Tibial artery (tissue), 4 donors: ENCODE data around the gene DMXL1.
"Not testable (repeated sequence)": the region's sequence is repeated elsewhere in the genome, so short reads cannot be mapped to it uniquely, and the experiment has no call there.

Source experiments
- DNase-seq, 2 donors: peaks; one replicate each; pipeline ENCODE4 v3.0.0-alpha.2; 2019
- H3K27ac ChIP-seq, 2 donors: fragments of 200-600 bp; sonication (generic) in 1 of 2; 1 replicate in 1 of 2; 2 replicates in 1 of 2; pipeline ENCODE4 v1.5.1; 2018 to 2019; ENCODE audit warnings: mild to moderate bottlenecking in 1 of 2
- H3K27me3 ChIP-seq, 2 donors: fragments of 200-600 bp; sonication (generic) in 1 of 2; one replicate each; pipeline versions ENCODE4 v1.5.1 to v1.6.0; 2016 to 2019
- H3K36me3 ChIP-seq, 3 donors: fragments of 200-600 bp; sonication (generic) in 2 of 3; one replicate each; pipeline ENCODE4 v1.5.1; 2016 to 2019; ENCODE audit warnings: mild to moderate bottlenecking in 2 of 3
- H3K4me1 ChIP-seq, 4 donors: fragments of 200-600 bp; sonication (generic) in 2 of 4; 1 replicate in 3 of 4; 2 replicates in 1 of 4; pipeline ENCODE4 v1.5.1; 2016 to 2019
- H3K4me3 ChIP-seq, 2 donors: fragments of 200-600 bp; sonication (generic) in 1 of 2; 1 replicate in 1 of 2; 2 replicates in 1 of 2; pipeline ENCODE4 v1.5.1; 2018 to 2019; ENCODE audit warnings: mild to moderate bottlenecking in 2 of 2
- H3K9me3 ChIP-seq, 3 donors: fragments of 200-600 bp; sonication (generic) in 1 of 3; one replicate each; pipeline ENCODE4 v1.5.1; 2016 to 2019
- CTCF ChIP-seq, 2 experiments: fragments of 200-600 bp in 1 of 2; fragments of 450-650 bp in 1 of 2; IDR thresholded peaks; one replicate each; pipeline ENCODE4 v1.5.1; 2017 to 2019; ENCODE audit warnings: antibody characterized with exemption in 2 of 2, mild to moderate bottlenecking in 1 of 2, moderate library complexity in 1 of 2
- intact Hi-C: fragments of 100-400 bp; cut with DNase I; formaldehyde crosslinking; loops from one replicate; pipeline ENCODE4 v1.15.0; 2023; ENCODE audit warnings: low total_unique reads

The DMXL1 gene

GRCh38 chr5:119070578-119070827 is 384 bp upstream of the DMXL1 start:
- intact Hi-C loops: loop anchor here (5.0 to 10.0 kb wide), 3 partner anchors 86 to 344 kb away; partner anchors contain the start of gene DTWD2
- Histone ChIP-seq H3K9me3 (no peaks in the 10 kb centered on the region), H3K27me3 (no peaks in the 10 kb centered on the region), H3K4me3 (peak overlapping the region; percentile 83 to 98), H3K27ac (peak overlapping the region; percentile 97 to 99), H3K4me1 (peaks cover 0 to 44% (median 15%) of the 10 kb centered on the region in 4 donors), H3K36me3 (no peaks in the 10 kb centered on the region)
- DNase-seq: peak in 1 of 2 donors; percentile 91
- no peak for TF ChIP-seq CTCF (IDR thresholded peaks at IDR 0.05)

GRCh38 chr5:119071561-119071995 is 691 bp downstream of the DMXL1 start:
- intact Hi-C loops: loop anchor here (5.0 to 10.0 kb wide), 3 partner anchors 87 to 343 kb away; partner anchors contain the start of gene DTWD2
- H3K27ac ChIP-seq: peak overlapping the region; percentile 97 to 99
- no peaks in the 10 kb centered on the region for H3K27me3 ChIP-seq
- no peaks in the 10 kb centered on the region for H3K9me3 ChIP-seq
- no peaks in the 10 kb centered on the region for H3K36me3 ChIP-seq
- no peak for DNase-seq
- no peak for TF ChIP-seq CTCF (IDR thresholded peaks at IDR 0.05)
- peaks cover 0 to 55% (median 15%) of the 10 kb centered on the region in 4 donors for H3K4me1 ChIP-seq
- peak overlapping the region; percentile 83 to 98 for H3K4me3 ChIP-seq

GRCh38 chr5:119072496-119072895 is 1.6 kb downstream of the DMXL1 start:
- TF ChIP-seq CTCF (IDR thresholded peaks at IDR 0.05): no peak
- intact Hi-C loops: loop anchor here (5.0 to 10.0 kb wide), 3 partner anchors 88 to 342 kb away; partner anchors contain the start of gene DTWD2
- DNase-seq: no peak
- Histone ChIP-seq H3K4me3 (peak overlapping the region in 1 of 2 donors; percentile 83), H3K9me3 (no peaks in the 10 kb centered on the region), H3K27me3 (no peaks in the 10 kb centered on the region), H3K27ac (peak overlapping the region in 1 of 2 donors; percentile 99), H3K36me3 (no peaks in the 10 kb centered on the region), H3K4me1 (peaks cover 0 to 57% (median 15%) of the 10 kb centered on the region in 4 donors)

GRCh38 chr5:119073746-119074337 is 3.0 kb downstream of the DMXL1 start:
- H3K9me3 ChIP-seq, H3K36me3 ChIP-seq, H3K27ac ChIP-seq, DNase-seq, H3K4me3 ChIP-seq, H3K27me3 ChIP-seq: not testable (repeated sequence)
- intact Hi-C loops: loop anchor here (5.0 to 10.0 kb wide), 3 partner anchors 89 to 341 kb away; partner anchors contain the start of gene DTWD2
- peaks cover 0 to 68% (median 15%) of the 10 kb centered on the region in 4 donors for H3K4me1 ChIP-seq

GRCh38 chr5:119074419-119074818 is 3.5 kb downstream of the DMXL1 start:
- TF ChIP-seq CTCF (IDR thresholded peaks at IDR 0.05): no peak
- H3K27ac ChIP-seq: no peak overlapping the region
- H3K4me1 ChIP-seq: peaks cover 0 to 74% (median 20%) of the 10 kb centered on the region in 4 donors
- no peaks in the 10 kb centered on the region for H3K9me3 ChIP-seq
- H3K27me3 ChIP-seq: no peaks in the 10 kb centered on the region
- DNase-seq: no peak
- intact Hi-C loops: loop anchor here (5.0 to 10.0 kb wide), 3 partner anchors 90 to 340 kb away; partner anchors contain the start of gene DTWD2
- no peaks in the 10 kb centered on the region for H3K36me3 ChIP-seq
- no peak overlapping the region for H3K4me3 ChIP-seq

GRCh38 chr5:119075269-119075668 is 4.4 kb downstream of the DMXL1 start:
- not testable (repeated sequence) for H3K27me3 ChIP-seq, H3K36me3 ChIP-seq, H3K27ac ChIP-seq, H3K4me3 ChIP-seq, DNase-seq, H3K9me3 ChIP-seq
- intact Hi-C loops: loop anchor here (10.0 kb wide), 2 partner anchors 90 to 340 kb away; partner anchors contain the start of gene DTWD2
- peaks cover 0 to 76% (median 17%) of the 10 kb centered on the region in 4 donors for H3K4me1 ChIP-seq
